ENCODE measurements around the gene B2M. TPM values are rescaled to one million over a fixed set of nuclear protein-coding genes. Genes with fewer than 3 reads are reported as not detected.

Gene B2M
- polyA plus RNA-seq (2013), result 3,927 TPM

DNA sequence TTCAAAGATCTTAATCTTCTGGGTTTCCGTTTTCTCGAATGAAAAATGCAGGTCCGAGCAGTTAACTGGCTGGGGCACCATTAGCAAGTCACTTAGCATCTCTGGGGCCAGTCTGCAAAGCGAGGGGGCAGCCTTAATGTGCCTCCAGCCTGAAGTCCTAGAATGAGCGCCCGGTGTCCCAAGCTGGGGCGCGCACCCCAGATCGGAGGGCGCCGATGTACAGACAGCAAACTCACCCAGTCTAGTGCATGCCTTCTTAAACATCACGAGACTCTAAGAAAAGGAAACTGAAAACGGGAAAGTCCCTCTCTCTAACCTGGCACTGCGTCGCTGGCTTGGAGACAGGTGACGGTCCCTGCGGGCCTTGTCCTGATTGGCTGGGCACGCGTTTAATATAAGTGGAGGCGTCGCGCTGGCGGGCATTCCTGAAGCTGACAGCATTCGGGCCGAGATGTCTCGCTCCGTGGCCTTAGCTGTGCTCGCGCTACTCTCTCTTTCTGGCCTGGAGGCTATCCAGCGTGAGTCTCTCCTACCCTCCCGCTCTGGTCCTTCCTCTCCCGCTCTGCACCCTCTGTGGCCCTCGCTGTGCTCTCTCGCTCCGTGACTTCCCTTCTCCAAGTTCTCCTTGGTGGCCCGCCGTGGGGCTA lies at the start of gene B2M, which contains the start of gene PATL2:
Gene B2M, plus strand, starts transcription at position 422 of the 647 bp plus-strand sequence. Its CDS starts 30 bp downstream, at position 452.
Gene PATL2, minus strand, starts transcription at position 228 of the 647 bp plus-strand sequence. CDS start 34,833 bp downstream, outside the sequence.
- H3K36me3 ChIP-seq (ENCODE audit: control insufficient read depth in 4 of 4, insufficient read depth in 4 of 4, low read length in 3 of 4), result peaks cover 14 to 21% (median 20%) of the 10 kb centered on the region in 4 experiments
- no peaks in the 10 kb centered on the region for H3K9me3 ChIP-seq (ENCODE audit: control extremely low read depth in 1 of 5, control insufficient read depth in 4 of 5, insufficient read depth in 2 of 5, low read depth in 1 of 5, low read length in 4 of 5)
- peak within 1 kb of the TSS; percentile 83 to 100 (median 94) for H3K4me3 ChIP-seq (ENCODE audit: control insufficient read depth in 1 of 7, extremely low read depth in 1 of 7, insufficient read depth in 4 of 7, low read depth in 2 of 7, low read length in 6 of 7)
- H3K27me3 ChIP-seq (replicated peaks in 2 of 5; ENCODE audit: control insufficient read depth in 4 of 5, insufficient read depth in 5 of 5, low read length in 4 of 5), result no peaks in the 10 kb centered on the region
- peak within 1 kb of the TSS; percentile 97 to 99 for H3K27ac ChIP-seq (ENCODE audit: insufficient read depth in 1 of 2, low read depth in 1 of 2, low read length in 2 of 2, poor library complexity in 1 of 2, severe bottlenecking in 2 of 2)
- WGBS (ENCODE audit: insufficient coverage), result under 1% methylated on average over 31 of the region's 37 CpGs
- H3K4me1 ChIP-seq (ENCODE audit: control extremely low read depth in 1 of 4, control insufficient read depth in 4 of 4, insufficient read depth in 4 of 4, low read length in 3 of 4), result peaks cover 18 to 49% (median 29%) of the 10 kb centered on the region in 4 experiments
- peak; percentile 97 to 99 (median 99) for DNase-seq
- CTCF ChIA-PET, result interaction anchor here (0.6 to 7.8 kb wide), 8 partner anchors 9 to 46 kb away, joined by 4 to 105 read pairs (median 7); partner anchors contain the start of genes SPG11 and TRIM69
- POLR2A ChIA-PET, result interaction anchor here (0.6 to 5.1 kb wide), 14 partner anchors 11 to 621 kb away, joined by 3 to 106 read pairs (median 6); partner anchors contain the start of genes SPG11 and TRIM69

DNA sequence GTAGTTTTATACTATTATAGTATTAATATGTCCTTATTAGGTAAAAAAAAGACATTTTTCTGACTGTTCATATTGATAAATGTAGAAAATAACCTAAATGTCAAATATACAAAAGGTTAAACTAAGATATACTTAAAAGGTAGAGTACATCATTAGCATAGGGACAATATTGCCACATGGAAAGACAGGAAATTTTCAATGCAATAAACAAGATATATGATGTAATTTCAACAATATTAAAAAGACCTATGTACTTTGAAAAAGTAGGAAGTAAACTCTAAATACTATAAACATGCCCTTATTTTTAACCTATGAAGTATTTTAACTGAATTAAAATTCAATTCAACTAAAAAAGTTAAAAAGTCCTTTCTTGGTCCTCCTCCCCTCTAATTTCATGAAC lies 49.7 kb upstream of the B2M start:
- Histone ChIP-seq H3K4me3 (ENCODE audit: control insufficient read depth in 1 of 7, extremely low read depth in 1 of 7, insufficient read depth in 4 of 7, low read depth in 2 of 7, low read length in 6 of 7) (peak overlapping the region in 3 of 7 experiments; percentile 96 to 100 (median 96)), H3K27ac (ENCODE audit: insufficient read depth in 1 of 2, low read depth in 1 of 2, low read length in 2 of 2, poor library complexity in 1 of 2, severe bottlenecking in 2 of 2) (no peak overlapping the region)
- CTCF ChIA-PET, result interaction anchor here (1.0 to 6.9 kb wide), 3 partner anchors 22 to 75 kb away, joined by 3 to 125 read pairs (median 5); partner anchors contain the start of gene TRIM69

DNA sequence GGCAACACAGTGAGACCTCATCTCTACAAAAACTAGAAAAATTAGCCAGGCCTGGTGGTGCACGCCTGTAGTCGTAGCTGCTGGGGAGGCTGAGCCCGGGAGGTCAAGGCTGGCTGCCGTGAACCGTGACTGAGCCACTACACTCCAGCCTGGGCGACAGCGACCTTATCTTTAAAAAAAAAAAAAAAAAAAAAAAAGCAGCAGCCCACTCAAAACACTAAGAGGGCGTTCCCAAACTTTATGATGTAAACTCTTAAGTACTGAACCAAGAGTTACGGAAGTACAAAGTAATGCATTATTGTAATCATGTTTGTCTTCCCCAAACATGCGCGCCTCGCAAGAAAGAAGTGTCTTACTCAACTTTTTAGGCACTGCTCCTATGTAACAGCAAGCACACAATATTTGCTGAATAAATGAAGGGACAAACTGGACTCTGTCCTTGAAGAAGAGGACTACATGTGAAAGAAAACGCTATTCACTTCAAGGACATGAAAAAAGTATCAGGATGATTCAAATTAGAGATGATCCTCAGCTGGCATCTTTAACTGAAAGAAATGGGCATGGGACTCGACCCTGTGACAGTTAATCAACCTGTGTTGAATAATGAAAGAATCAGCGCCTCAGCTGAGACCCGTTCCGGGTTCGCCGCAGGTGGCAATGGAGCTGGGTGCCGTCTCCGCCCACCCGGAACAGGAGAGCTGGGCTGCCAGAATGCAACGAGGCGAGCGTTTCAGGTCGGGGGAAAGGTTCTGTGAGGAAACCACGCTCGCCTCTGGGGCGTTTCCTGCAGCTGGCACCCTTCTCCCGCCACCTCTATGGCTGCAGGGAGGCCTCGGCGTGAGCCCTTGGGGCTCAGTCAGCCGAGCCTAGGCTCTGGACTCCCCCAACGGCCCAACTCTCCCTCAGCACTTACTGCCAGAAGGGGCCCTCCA lies 48.6 kb upstream of the B2M start:
- H3K4me3 ChIP-seq (ENCODE audit: control insufficient read depth in 1 of 7, extremely low read depth in 1 of 7, insufficient read depth in 4 of 7, low read depth in 2 of 7, low read length in 6 of 7), result peak overlapping the region; percentile 86 to 100 (median 96)
- POLR2A ChIA-PET, result interaction anchor here (0.6 to 3.7 kb wide), 11 partner anchors 12 to 84 kb away, joined by 3 to 69 read pairs (median 5); partner anchors contain the start of genes B2M, PATL2 and TRIM69
- CTCF ChIA-PET, result interaction anchor here (0.6 to 6.9 kb wide), 23 partner anchors 7 to 127 kb away, joined by 3 to 125 read pairs (median 7); partner anchors contain the start of genes B2M, PATL2 and TRIM69
- H3K27ac ChIP-seq (ENCODE audit: insufficient read depth in 1 of 2, low read depth in 1 of 2, low read length in 2 of 2, poor library complexity in 1 of 2, severe bottlenecking in 2 of 2), result peak overlapping the region; percentile 78 to 91
- DNase-seq, result peak; percentile 77 to 91 (median 90)
- H3K4me1 ChIP-seq (ENCODE audit: control extremely low read depth in 1 of 4, control insufficient read depth in 4 of 4, insufficient read depth in 4 of 4, low read length in 3 of 4), result peaks cover 16 to 46% (median 27%) of the 10 kb centered on the region in 4 experiments
- peaks cover 0 to 21% (median 7%) of the 10 kb centered on the region in 4 experiments for H3K36me3 ChIP-seq (ENCODE audit: control insufficient read depth in 4 of 4, insufficient read depth in 4 of 4, low read length in 3 of 4)
- 0% methylated on average over 18 of the region's 34 CpGs for WGBS (ENCODE audit: insufficient coverage)
- no peaks in the 10 kb centered on the region for H3K27me3 ChIP-seq (replicated peaks in 2 of 5; ENCODE audit: control insufficient read depth in 4 of 5, insufficient read depth in 5 of 5, low read length in 4 of 5)
- no peaks in the 10 kb centered on the region for H3K9me3 ChIP-seq (ENCODE audit: control extremely low read depth in 1 of 5, control insufficient read depth in 4 of 5, insufficient read depth in 2 of 5, low read depth in 1 of 5, low read length in 4 of 5)

More for the DNA sequence above, 49.7 kb upstream of the B2M start:
- DNase-seq, result no peak
- H3K9me3 ChIP-seq (ENCODE audit: control extremely low read depth in 1 of 5, control insufficient read depth in 4 of 5, insufficient read depth in 2 of 5, low read depth in 1 of 5, low read length in 4 of 5), result no peaks in the 10 kb centered on the region
- H3K4me1 ChIP-seq (ENCODE audit: control extremely low read depth in 1 of 4, control insufficient read depth in 4 of 4, insufficient read depth in 4 of 4, low read length in 3 of 4), result peaks cover 13 to 38% (median 21%) of the 10 kb centered on the region in 4 experiments
- POLR2A ChIA-PET, result interaction anchor here (2.4 kb wide), 1 partner anchor 50 kb away, joined by 7 read pairs; the partner anchor contains the start of genes B2M and PATL2
- peaks cover 5 to 29% (median 14%) of the 10 kb centered on the region in 4 experiments for H3K36me3 ChIP-seq (ENCODE audit: control insufficient read depth in 4 of 4, insufficient read depth in 4 of 4, low read length in 3 of 4)
- H3K27me3 ChIP-seq (replicated peaks in 2 of 5; ENCODE audit: control insufficient read depth in 4 of 5, insufficient read depth in 5 of 5, low read length in 4 of 5), result no peaks in the 10 kb centered on the region

DNA sequence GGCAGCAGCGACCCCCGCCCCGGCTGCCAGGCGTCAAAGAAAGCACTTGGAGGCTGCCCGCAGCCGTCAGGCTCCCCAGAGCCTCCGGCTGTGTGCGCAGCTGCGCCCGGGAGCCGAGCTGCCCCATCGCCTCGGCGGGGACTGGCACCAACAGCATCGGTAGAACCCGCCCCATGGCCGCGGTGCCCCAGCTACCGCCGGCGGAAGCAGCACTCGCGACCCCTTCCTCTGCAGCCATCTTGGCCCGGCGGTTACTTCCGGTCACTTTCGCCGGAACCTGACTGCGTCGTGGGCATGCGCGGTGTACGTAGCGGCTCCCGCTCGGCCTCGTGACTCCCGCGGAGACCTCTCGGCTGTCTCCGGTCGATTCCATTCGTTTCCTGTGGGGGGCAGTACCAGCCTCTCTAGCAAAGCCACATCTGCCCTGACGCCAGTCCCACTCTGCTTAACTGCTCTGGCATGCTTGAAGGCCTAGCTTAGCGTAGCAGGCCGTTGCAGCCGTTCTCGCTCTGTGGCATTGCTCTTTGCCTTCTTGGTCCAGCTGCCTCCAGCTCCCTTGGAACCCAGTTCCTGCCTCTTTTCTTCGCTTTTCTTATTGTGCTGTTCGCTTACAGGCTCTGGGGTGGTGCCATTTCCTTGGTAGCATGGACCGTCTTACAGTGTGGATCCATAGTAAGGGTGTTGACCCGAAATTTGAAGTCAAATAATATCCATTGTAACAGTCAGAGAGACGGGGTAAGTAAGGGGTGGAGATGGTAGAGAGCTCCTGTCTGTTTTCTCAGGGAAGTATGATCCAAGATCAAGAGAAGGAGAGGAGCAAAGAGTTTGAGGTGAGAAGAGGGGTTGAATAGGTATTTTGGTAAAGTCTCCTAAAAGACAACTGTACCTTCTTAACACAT lies 47.7 kb upstream of the B2M start, which contains the start of gene SPG11:
Gene SPG11, minus strand, starts transcription at position 253 of the 899 bp plus-strand sequence. Its CDS starts 15 bp downstream, at position 238.
- H3K27ac ChIP-seq (ENCODE audit: insufficient read depth in 1 of 2, low read depth in 1 of 2, low read length in 2 of 2, poor library complexity in 1 of 2, severe bottlenecking in 2 of 2), result peak within 1 kb of the TSS; percentile 78 to 91
- 7% methylated on average over 50 of the region's 53 CpGs for WGBS (ENCODE audit: insufficient coverage)
- peak; percentile 96 to 98 (median 97) for DNase-seq
- CTCF ChIA-PET, result interaction anchor here (0.6 to 6.9 kb wide), 30 partner anchors 8 to 126 kb away, joined by 3 to 125 read pairs (median 6); partner anchors contain the start of genes B2M, PATL2 and TRIM69
- H3K4me3 ChIP-seq (ENCODE audit: control insufficient read depth in 1 of 7, extremely low read depth in 1 of 7, insufficient read depth in 4 of 7, low read depth in 2 of 7, low read length in 6 of 7), result peak within 1 kb of the TSS; percentile 86 to 100 (median 96)
- H3K27me3 ChIP-seq (replicated peaks in 2 of 5; ENCODE audit: control insufficient read depth in 4 of 5, insufficient read depth in 5 of 5, low read length in 4 of 5), result no peaks in the 10 kb centered on the region
- POLR2A ChIA-PET, result interaction anchor here (0.7 to 3.7 kb wide), 11 partner anchors 11 to 85 kb away, joined by 3 to 69 read pairs (median 5); partner anchors contain the start of genes B2M, PATL2 and TRIM69
- H3K36me3 ChIP-seq (ENCODE audit: control insufficient read depth in 4 of 4, insufficient read depth in 4 of 4, low read length in 3 of 4), result peaks cover 0 to 15% (median 7%) of the 10 kb centered on the region in 4 experiments
- H3K9me3 ChIP-seq (ENCODE audit: control extremely low read depth in 1 of 5, control insufficient read depth in 4 of 5, insufficient read depth in 2 of 5, low read depth in 1 of 5, low read length in 4 of 5), result no peaks in the 10 kb centered on the region
- H3K4me1 ChIP-seq (ENCODE audit: control extremely low read depth in 1 of 4, control insufficient read depth in 4 of 4, insufficient read depth in 4 of 4, low read length in 3 of 4), result peaks cover 16 to 51% (median 33%) of the 10 kb centered on the region in 4 experiments

GRCh38 chr15:44666210-44667038 lies 44.9 kb upstream of the B2M start:
- POLR2A ChIA-PET, result interaction anchor here (1.0 kb wide), 1 partner anchor 45 kb away, joined by 3 read pairs; the partner anchor contains the start of genes B2M and PATL2
- 0% methylated on average over 1 of the region's 5 CpGs for WGBS (ENCODE audit: insufficient coverage)
- Histone ChIP-seq H3K36me3 (ENCODE audit: control insufficient read depth in 4 of 4, insufficient read depth in 4 of 4, low read length in 3 of 4) (no peaks in the 10 kb centered on the region), H3K27me3 (replicated peaks in 2 of 5; ENCODE audit: control insufficient read depth in 4 of 5, insufficient read depth in 5 of 5, low read length in 4 of 5) (no peaks in the 10 kb centered on the region), H3K4me1 (ENCODE audit: control extremely low read depth in 1 of 4, control insufficient read depth in 4 of 4, insufficient read depth in 4 of 4, low read length in 3 of 4) (peaks cover 16 to 64% (median 45%) of the 10 kb centered on the region in 4 experiments), H3K27ac (ENCODE audit: insufficient read depth in 1 of 2, low read depth in 1 of 2, low read length in 2 of 2, poor library complexity in 1 of 2, severe bottlenecking in 2 of 2) (peak overlapping the region in 1 of 2 experiments; percentile 52), H3K4me3 (ENCODE audit: control insufficient read depth in 1 of 7, extremely low read depth in 1 of 7, insufficient read depth in 4 of 7, low read depth in 2 of 7, low read length in 6 of 7) (peak overlapping the region in 5 of 7 experiments; percentile 4 to 58 (median 7)), H3K9me3 (ENCODE audit: control extremely low read depth in 1 of 5, control insufficient read depth in 4 of 5, insufficient read depth in 2 of 5, low read depth in 1 of 5, low read length in 4 of 5) (no peaks in the 10 kb centered on the region)
- CTCF ChIA-PET, result interaction anchor here (0.9 to 6.9 kb wide), 11 partner anchors 11 to 123 kb away, joined by 3 to 125 read pairs (median 3); partner anchors contain the start of genes B2M, PATL2 and TRIM69
- DNase-seq, result peak; percentile 26 to 55 (median 48)

Measured in common myeloid progenitor, CD34-positive (primary cell).